NCI-H510A (cell line): Measurements from ENCODE around the gene TLK1.
A peak's percentile ranks its signal among the peaks of the same experiment; 100 is the strongest.
"Not testable (repeated sequence)": the region's sequence is repeated elsewhere in the genome, so short reads cannot be mapped to it uniquely, and the experiment has no call there.

Experiments used
- DNase-seq: peaks from one replicate; lab custom pipeline; 2025; lab: John Stamatoyannopoulos, UW

Gene TLK1

DNA sequence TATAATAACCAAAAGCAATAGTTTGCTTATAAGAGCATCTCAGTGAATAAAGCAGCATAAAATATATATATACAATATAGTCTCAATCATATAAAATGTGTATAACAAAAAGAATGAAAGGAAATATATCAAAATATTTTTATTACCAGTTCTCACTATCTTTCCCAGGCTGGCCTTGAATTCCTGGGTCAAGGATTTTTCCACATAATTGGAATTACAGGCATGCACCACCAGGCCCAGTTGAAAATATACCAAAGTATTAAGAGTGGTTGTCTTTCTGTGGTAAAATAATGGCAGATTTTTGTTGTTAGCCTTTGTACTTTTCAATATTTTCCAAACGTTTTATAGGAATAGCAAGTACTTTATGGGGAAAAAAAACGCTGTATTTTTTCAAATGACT is 8.6 kb upstream of the TLK1 start:
- DNase-seq: no peak

DNA sequence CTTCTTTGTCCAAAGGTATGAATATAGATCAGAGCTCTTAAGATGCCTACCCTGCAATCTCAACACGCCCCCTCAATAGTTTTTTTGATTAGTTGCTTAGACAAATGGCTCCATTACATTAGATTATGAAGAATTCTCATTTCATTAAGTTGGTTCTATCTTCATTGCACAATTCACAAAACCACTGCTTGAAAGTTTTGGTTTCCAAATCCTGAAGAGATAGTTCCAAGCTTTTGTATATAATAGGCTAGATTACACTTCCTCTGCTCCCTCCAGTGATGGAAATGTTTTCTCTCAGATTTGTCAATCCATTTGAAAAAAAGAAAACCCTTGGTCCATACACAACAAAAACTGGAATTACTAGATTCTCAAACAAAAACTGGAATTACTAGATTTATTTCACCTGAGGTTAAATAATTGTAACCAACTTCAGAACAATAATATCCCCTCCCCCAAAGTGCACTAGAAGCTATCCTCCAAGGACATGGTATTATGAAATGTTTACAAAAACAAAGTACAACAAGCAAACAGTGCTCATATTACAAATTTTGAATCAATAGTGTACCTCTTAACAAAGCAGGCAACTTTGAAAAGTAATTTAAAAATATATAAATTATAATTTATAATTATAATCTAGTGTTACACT is 6.8 kb upstream of the TLK1 start:
- DNase-seq: no peak

DNA sequence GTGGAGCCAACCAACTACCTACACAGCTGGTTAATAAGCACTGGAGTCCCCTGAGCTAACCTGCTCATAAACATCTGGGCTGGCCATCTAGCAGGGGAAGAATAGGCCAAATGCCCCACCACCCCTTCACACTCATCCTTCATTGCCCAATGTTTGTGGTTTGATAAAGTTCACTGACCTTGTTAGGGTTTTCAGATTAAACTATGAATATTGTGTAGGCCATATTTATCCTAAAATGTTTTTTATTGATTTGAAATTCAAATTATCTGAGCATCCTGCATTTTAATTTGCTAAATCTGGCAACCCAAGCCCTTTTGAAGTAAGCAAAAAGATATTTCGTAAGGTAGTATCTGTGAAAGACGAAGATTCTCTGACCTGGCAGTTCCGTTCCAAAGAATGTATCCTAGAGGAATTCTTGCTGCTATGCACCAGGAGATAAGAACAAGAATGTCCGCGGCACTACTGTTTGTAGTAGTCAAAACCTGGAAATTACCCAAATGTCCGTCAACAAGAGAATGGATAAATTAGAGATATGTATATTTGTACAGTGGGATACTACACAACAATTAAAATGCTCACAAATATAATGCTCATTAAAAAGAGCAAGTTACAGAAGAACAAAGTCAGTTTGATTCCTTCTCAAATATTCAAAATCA is 5.8 kb upstream of the TLK1 start:
- no peak for DNase-seq

DNA sequence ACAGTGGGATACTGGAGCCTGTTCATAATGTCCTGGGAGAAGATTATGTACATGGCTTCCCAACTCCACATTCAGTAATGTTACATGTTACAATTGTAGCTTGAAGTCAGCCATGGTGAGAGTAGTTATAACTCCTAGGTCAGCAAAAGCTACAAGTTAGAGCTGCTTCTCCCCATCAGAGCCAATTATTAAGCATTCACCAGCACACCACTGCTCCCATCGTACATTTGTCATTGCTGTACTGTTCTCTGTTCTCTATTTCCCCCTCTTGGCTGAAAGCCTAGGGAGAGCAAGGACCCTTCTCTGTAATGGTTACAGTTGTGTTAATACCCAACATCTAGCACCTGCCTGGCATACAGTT is 5.3 kb upstream of the TLK1 start:
- no peak for DNase-seq

DNA sequence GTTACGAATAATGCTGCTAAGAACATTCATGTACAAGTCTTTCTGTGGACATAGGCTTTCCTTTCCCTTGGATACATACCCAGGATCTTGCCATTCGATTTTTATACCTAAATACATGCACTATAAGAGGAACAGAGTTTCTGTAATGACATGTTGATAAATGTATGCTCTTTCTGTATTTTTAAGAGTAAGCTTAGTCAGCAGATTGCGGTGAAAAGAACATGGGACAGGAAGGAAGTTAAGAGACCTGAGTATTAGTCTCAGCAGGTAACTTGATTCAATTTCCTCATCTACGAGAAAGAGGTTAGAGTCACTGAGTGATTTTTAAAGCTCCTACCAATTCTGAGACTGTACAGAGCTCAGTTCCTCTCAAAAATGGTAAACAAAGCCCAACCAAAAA is 2.6 kb upstream of the TLK1 start:
- DNase-seq: no peak

DNA sequence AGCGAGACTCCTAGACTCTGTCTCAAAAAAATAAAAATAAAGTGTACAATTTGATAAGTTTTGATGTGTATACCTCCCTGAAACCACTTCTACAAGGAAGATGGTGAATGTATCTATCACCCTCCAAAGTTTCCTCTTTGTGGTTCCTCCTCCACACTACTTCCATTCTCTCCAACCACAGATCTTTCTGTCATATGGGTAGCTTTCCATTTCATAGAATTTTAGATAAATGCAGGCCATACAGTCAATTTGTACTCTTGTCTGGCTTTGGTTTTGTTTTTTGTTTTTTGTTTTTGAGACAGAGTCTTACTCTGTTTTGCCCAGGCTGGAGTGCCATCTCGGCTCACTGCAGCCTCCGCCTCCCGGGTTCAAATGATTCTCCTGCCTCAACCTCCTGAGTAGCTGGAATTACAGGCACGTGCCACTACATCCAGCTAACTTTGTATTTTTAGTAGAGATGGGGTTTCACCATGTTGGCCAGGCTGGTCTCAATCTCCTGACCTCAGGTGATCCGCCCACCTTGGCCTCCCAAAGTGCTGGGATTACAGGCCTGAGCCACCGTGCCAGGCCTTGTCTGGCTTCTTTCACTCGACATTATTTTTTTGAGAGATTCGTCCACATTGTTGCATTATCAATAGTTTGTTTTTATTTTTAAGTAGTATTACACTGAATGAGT is 2.0 kb upstream of the TLK1 start:
- DNase-seq: not testable (repeated sequence)

DNA sequence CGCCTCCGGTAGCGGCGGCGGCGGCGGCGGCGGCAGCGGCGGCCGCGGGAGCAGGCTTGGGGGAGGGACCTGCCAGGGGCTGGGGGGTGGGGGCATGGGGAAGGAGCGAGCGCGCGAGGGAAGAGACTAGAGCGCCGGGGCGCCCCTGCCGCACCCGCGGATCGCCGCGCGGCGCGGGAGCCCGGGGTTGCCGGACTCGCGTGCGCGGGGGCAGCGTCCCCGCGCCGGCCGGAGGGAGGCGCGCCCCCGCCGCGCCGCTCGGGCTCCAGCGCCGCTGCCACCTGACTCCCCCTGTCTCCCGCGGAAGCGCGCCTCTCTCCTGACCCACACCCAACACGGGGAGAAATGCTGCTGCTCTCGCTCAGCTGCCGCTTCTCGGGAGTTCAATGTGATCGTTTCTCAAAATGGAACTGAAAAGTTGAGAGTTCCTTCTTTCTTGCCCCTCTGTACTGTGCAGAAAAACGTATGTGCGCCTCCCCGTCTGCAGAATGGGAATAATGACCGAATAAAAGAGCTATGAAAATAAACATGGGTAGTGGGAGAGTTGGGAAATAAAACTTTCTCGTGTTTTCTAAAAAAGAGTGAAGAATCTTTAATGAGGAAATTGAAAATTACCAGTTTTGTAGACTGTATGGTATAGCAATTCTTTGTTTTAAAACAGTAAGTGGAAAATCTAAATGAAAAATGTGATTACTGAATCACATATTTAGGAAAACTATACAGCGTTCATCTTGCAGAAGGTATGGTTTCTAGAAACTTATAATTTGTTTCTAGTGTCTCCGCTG is 455 bp upstream of the TLK1 start:
- DNase-seq: peak; percentile 86

DNA sequence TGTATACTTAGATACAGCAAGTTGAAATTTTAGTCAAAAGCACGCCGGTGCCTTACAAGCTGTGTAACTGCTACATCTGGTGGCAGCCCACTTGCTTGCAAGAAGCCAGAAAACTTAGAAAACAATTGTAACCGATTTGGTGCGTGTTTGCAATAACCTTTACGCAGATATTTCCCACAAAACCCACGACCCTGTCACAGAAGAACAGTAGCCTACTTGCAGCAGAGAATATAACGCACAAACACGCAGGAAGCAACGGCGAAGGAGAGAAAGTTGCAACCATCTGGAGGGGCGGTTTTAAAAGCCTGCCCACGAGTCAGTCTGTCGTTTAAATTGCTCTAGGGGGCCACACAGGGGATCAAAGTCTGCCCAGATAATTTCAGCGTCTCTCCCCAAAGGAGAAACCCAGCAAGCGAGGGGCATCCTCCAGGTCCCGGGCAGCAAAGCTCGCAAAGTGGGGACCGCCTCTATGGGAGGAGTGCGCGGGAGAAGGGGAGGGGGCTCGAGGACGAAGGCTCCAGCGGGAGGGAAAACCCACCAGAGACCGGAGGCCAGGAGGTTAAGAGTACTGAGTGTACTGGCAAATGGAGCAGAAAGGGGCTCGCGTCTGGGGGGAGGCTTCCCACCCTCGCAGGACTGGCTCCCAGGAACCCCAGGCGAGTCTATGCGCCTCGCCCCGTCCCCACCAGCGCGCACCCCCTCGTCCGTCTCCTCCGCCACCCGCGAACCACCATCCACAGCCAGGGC is 1.1 kb downstream of the TLK1 start:
- DNase-seq: peak; percentile 57

DNA sequence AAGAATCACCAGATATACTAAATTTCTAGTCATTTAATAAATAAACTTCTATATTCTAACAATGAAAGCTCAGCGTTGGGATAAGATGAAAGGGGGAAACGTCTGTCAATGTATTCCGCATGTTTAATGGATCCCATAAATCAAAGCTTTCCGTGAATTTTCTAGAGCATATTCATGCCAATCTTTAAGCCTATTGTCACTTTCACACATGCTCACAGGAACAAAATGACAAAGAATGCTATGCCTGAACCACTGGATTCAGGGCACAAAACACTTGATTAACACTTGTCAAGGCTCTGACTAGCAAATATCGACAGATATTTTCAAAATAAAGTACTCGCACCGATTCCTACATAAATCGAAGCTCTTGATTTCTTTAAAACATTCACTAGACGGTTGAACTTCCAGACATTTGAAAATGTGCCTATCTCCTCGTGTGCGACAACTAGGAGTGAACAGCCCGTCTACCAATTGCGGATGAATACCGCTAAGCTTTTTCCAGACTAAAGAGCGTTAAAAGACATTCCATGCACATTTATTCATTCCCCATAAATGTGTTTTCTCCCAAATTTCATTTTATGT is 1.8 kb downstream of the TLK1 start:
- DNase-seq: no peak

DNA sequence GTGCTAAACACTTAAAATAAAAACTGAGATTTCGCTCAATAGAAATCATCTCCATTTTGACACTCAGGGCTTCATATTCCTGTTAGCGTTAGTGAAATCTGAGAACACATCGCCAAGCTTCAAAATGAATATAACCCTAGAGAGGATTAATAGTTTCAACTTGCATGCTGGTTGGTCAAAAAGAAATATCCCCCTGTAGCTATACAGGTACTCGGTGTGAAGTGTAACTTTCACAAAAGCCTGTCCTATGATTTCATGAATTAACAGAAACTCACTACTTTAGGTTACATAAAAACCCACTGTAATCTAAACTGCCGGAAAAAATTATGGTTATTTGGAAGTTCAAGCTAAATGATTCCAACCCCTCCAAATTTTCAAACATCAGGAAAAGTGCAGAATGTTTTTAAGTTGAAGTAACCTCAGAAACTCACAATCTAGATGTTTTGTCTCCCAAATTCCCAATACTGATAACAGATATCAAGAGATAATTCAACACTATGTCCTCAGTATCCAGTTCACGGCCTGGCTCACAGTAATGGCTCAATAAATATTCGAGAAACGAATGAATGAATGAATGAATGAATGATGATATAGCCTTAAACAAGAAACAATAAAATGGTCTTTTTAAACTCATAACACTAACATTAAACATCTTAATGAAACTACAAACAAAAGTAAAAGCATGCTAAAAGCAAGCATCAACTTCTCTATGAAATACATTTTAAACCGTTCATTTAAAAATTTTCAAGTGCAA is 2.5 kb downstream of the TLK1 start:
- peak; percentile 10 for DNase-seq

DNA sequence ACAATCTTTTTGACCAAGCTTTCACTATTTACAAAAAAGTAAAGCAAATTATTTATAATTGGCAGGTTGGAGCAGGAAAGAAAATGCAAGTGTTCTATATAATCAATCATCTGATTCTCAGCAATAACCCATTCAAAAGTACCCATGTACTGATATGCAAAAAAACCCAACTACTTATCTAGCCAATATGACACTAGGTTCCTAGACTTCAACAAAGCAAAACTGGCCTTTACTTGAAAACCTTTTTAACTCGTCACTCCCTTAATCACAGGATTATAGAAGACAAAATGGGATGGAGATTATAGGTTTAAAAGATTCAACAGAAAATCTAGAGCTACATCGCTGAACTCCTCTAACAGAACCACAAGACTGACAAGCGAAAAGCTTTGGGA is 3.6 kb downstream of the TLK1 start:
- no peak for DNase-seq

DNA sequence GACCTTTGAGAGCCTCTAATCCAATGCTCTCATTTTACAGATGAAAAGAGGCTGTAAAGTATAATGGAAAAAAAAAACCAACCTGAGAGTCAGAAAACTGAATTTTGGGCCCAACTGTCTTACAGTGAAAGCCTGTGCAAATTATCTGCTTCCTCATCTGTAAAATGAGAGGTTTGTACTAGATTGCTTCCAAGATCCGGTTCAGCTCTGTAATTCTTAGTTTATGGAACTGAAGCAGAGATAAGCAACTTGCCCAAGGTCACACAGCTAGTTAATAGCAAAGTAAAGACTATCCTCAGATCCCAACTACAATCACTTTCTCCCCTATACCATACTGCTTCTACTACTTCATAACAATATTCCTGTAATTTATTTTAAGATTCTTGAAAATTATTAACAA is 6.3 kb downstream of the TLK1 start:
- DNase-seq: no peak

DNA sequence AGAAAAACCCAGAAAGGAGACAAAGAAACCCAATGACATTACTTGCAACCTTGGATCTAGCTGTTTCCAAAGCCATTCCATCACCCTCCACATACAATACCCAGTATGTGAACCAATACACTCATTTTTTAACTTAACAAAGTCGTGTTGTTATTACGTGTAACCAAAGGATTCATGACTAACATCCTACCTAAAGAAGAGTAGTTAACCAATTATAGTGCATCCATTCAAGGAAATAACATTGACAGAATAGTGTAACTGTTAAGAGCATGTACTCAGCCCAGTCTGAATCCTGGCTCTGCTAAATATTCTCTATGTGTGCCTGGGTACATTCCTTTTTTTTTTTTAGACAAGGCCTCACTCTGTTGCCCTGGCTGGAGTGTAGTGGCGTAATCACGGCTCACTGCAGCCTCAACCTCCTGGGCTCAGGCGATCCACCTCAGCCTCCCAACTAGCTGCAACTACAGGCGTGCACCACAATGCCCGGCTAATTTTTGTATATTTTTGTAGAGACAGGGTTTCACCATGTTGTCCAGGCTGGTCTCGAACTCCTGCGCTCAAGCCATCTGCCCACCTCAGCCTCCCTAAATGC is 9.9 kb downstream of the TLK1 start:
- DNase-seq: no peak

DNA sequence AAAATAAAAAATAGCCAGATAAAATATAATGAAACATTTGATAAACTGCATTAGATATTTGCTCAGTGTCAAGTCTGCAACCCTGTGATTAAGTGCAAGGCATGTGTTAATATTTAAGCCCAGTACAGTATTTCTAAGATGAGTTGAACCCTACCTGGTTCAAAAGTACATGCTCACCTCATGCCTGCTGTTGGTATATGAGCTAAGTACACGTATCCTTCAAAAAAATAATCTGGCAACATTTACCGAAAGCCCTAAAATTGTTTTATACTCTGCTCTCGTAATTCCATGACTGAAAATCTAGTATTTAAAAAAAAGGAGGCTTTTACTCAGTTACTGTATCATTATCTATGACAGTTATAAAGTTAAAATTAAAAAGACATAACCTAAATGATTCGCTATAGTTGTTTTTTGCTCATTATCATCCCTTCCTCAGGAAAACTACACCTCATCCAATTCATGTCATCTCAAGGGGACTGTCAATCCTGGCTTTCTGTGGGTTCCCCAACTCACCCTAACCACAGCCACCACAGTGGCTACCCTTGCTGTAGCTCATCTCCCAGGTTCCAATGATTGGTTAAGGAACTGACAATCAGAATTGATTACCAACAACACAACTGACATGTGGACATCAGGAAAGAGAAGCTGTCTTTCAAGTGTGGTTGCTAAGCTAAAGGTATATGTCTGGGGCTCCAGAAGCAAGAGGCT is 10.6 kb downstream of the TLK1 start:
- no peak for DNase-seq

DNA sequence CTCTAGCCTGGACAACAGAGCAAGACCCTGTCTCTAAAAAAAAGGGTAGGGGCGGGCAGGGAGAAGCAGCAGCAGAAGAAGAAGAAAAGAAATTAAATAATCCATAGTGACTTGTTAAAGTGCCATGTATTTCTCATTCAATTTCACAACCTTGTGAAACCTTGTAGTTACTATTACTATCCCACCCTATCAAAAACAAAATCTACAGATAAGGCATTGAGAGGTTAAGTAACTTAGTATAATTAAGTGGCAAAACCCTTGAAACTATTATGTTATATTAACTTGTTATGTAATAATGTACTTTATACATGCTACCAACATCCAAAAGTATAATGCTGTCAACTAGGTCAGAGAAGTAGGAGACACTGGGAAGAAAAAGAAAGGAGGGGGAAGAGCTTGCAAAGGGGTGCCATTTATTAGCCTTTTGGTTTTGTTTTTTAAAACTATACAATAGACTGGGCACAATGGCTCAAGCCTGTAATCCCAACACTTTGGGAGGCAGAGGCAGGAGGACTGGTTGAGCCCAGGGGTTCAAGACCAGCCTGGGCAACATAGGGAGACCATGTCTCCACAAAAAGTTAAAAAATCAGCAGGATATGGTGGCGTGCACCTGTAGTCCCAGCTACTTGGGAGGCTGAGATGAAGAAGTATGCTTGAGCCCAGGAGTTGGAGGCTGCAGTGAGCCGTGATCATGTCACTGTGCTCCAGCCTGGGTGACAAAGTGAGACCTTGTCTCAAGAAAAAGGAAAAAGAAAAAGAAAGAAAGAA is 11.3 kb downstream of the TLK1 start:
- DNase-seq: no peak

DNA sequence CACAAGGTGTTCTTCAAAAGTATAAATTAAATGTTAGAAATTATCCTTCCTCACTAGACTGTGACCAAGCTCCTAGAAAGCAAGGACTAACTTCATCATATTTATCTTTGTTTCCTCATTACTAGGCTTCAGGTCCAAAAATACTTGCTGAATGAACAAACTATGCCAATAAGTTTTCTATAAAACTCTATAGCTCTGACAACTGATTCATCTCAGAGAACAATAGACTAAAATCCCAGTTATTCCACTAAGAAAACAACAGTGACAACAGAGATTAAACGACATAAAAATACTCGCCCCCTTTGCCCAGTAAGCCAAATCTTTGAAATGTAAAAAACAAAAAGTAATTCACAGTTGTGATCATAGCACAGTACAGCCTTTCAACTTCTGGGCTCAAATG is 13.6 kb downstream of the TLK1 start:
- DNase-seq: no peak

DNA sequence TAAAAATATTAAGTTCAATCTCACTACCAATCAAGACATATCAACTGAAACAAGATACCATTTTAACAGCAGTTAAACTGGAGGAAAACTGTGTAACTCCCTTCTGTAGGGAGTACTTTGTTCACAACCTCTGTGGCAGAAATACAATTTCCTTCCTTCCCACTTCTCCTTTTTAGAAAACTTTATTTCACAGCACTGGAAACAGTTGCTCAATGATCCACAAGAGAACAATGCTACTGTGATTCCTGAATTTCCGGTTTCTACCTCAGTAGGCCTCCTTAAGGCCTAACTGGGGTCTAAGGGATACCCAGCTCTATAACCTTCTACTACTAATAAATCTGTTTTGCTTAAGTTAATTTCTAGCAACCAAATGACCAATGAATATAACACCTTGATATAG is 14.1 kb downstream of the TLK1 start:
- DNase-seq: no peak

DNA sequence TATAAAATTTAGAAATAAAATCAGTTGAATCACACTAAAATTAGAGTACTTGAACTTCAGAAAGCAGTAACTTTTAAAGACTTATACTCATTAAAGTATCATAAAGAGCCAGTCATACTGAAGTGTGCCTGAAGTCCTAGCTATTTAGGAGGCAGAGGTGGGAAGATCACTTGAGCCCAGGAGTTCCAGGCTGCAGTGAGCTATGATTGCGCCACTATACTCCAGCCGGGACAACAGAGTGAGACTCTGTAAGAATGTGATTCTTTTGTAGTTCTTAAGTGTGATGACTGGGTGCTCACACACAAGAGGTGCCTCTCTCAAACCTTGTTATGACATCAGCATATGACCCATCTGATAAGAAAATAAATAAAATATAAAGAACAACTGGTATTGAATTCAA is 14.6 kb downstream of the TLK1 start:
- DNase-seq: no peak

DNA sequence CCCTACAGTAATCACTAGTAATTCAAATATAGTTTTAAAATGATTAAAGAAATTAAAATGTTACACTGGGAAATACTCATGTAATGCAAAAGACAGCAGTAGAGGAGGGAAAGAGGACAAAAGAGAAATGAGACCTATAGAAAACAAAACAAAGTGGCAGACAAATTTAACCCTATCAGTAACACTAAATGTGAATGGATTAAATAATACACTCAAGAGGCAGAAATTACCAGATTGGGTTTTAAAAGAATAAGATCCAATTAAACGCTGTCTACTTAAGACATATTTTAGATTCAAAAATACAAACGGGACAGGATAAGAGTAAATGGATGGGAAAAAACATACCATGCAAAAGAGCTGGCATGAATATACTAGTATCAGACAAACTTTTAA is 17.0 kb downstream of the TLK1 start:
- DNase-seq: no peak
